Epithelial cell of proximal tubule (primary cell): ENCODE data around the gene SETX. TPM values are rescaled to one million over a fixed set of nuclear protein-coding genes. Genes with fewer than 3 reads are reported as not detected.

Experiments
- DNase-seq: peaks from one replicate; pipeline ENCODE4 v3.0.0-alpha.2; 2011; ENCODE audit warnings: low read depth
- H3K4me3 ChIP-seq: 2 replicates; pipeline ENCODE4 v1.5.1; 2011; ENCODE audit warnings: low read depth, mild to moderate bottlenecking, low read length
- total RNA-seq: library from RNA; depleted of rRNA; stranded (reverse); fragments of >200 nt; gene quantifications from 2 replicates; pipeline ENCODE4 v1.2.3, GENCODE V29; 2015
- TF ChIP-seq, protein P1 (sequence below): conservative IDR thresholded peaks from 2 replicates; pipeline ENCODE4 v1.5.1; 2012; ENCODE audit warnings: low read depth, mild to moderate bottlenecking, low read length

Gene SETX
- total RNA-seq, 1 donor from 2014 or later = 34.7 TPM

DNA sequence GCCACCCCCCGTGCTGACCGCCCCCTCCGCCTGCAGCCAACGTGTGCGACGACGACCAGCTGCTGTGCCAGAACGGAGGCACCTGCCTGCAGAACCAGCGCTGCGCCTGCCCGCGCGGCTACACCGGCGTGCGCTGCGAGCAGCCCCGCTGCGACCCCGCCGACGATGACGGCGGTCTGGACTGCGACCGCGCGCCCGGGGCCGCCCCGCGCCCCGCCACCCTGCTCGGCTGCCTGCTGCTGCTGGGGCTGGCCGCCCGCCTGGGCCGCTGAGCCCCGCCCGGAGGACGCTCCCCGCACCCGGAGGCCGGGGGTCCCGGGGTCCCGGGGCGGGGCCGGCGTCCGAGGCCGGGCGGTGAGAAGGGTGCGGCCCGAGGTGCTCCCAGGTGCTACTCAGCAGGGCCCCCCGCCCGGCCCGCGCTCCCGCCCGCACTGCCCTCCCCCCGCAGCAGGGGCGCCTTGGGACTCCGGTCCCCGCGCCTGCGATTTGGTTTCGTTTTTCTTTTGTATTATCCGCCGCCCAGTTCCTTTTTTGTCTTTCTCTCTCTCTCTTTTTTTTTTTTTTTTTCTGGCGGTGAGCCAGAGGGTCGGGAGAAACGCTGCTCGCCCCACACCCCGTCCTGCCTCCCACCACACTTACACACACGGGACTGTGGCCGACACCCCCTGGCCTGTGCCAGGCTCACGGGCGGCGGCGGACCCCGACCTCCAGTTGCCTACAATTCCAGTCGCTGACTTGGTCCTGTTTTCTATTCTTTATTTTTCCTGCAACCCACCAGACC, 112.8 kb downstream of the SETX start:
- TF ChIP-seq, protein P1, sequence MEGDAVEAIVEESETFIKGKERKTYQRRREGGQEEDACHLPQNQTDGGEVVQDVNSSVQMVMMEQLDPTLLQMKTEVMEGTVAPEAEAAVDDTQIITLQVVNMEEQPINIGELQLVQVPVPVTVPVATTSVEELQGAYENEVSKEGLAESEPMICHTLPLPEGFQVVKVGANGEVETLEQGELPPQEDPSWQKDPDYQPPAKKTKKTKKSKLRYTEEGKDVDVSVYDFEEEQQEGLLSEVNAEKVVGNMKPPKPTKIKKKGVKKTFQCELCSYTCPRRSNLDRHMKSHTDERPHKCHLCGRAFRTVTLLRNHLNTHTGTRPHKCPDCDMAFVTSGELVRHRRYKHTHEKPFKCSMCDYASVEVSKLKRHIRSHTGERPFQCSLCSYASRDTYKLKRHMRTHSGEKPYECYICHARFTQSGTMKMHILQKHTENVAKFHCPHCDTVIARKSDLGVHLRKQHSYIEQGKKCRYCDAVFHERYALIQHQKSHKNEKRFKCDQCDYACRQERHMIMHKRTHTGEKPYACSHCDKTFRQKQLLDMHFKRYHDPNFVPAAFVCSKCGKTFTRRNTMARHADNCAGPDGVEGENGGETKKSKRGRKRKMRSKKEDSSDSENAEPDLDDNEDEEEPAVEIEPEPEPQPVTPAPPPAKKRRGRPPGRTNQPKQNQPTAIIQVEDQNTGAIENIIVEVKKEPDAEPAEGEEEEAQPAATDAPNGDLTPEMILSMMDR = no peak
- peak overlapping the region; percentile 51 for H3K4me3 ChIP-seq
- no peak for DNase-seq

DNA sequence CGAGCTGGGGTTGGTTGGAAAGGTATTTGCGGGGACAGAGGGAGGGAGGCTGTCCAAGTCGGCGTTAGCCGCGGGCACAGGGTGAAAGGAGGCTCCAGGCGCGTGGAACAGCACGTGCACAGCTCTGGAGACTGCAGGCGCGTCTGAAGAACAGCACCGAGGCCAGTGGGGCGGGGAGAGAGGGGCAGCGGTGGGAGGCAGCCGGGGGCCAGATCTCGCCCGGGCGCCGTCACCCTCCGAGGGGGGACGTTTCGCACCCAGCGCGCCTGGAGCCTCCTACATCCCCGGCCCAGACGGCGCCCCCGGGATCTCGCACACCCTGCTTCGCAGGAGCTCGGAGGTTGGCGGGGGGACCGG, 113.3 kb downstream of the SETX start:
- no peak for DNase-seq
- TF ChIP-seq, protein P1 = no peak

DNA sequence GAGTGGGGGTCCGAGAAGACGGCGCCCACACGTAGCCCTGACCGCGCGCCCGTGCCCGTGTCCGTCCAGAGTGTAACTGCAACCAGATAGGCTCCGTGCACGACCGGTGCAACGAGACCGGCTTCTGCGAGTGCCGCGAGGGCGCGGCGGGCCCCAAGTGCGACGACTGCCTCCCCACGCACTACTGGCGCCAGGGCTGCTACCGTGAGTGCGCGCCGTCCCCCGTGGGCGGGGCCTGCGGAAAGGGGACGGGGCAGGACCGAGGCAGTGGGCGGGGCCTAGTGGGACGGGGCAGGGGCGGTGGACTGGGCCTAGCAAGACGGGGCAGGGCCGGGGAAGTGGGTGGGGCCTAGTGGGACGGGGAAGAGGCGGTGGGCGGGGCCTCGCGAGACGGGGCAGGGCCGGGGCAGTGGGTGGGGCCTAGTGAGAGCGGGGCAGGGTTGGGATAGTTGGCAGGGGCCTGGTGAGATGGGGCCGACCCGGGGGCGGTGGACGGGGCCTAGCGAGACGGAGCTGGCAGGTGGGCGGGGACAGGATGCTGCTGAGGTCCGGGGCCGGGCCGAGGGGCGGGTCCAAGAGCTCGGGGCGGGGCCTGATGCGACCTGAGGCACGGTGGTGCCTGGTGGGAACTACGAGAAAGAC, 113.8 kb downstream of the SETX start:
- TF ChIP-seq, protein P1 = no peak
- peak overlapping the region; percentile 51 for H3K4me3 ChIP-seq
- DNase-seq = no peak

More for the DNA sequence above, 113.3 kb downstream of the SETX start:
- H3K4me3 ChIP-seq = peak overlapping the region; percentile 51

DNA sequence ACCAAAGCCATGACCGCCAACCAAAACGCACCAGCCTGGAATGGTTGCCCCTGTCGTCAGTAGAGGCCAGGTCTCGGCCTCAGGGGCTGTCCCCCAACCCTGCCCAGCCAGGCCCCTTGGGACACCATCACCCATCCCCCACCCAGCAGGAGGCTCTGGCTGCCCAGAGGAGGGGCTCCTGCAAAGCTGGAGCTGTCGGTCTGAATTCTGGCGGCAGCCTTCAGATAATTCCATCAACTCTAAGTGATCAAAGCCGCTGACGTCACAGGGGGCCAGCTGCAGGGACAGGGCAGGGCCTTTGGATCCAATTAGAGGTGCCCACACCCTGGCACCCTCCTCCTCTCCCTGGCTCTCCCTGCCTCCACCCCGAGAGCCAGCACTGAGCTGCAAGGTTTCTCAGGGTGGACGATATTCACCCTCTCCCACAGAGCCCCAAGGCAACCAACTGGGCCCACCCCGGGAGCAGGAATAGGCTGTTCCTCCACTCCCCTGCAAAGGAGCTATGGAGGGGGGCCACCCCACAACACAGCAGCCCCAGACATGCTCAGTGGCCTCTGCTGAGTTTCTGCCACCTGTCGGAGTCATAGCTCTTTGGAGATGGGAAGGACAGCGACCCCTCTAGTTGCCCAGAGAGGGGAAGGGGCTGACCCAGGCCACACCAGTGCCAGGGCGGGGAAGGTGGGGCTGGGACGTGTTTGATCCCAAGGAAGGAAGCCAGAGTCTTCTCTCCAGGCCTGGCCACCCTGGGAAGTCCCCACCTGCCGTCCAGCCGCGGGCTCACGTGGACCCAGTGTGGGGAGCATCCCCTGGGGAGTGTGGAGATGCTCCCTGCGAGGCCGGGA, 114.6 kb downstream of the SETX start:
- TF ChIP-seq, protein P1 = no peak
- no peak for DNase-seq
- no peak overlapping the region for H3K4me3 ChIP-seq

DNA sequence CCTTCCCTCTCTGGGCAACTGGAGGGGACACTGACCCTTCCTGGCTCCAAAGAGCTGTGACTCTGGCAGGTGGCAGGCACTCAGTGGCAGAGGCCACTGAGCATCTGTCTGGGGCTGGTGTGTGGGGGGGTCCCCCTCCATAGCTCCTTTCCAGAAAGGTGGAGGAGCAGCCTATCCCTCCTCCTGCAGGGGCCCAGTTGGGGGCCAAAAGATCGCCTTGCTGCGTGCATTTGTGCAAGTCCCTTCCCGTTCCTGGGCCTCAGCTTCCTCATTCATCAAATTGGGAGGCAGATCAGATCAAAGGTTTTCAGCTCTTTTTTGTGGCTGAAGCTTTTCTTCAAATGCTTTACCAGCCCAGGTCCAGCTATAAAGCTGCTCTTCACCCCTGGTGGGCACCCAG, 115.3 kb downstream of the SETX start:
- no peak for DNase-seq
- TF ChIP-seq, protein P1 = no peak
- no peak overlapping the region for H3K4me3 ChIP-seq

DNA sequence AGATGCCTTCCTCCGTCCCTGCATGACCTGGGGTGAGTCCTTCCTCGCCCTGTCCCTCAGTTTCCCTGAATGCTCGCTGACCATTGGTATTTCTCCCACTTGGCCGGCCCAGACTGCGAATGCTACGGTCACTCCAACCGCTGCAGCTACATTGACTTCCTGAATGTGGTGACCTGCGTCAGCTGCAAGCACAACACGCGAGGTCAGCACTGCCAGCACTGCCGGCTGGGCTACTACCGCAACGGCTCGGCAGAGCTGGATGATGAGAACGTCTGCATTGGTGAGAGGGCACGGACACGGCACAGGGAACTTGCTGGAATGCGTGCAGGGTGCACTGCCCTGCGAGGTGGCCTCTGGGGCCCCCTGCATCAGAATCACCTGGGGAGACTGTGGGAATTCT, 115.8 kb downstream of the SETX start:
- H3K4me3 ChIP-seq = no peak overlapping the region
- TF ChIP-seq, protein P1 = no peak
- no peak for DNase-seq
